ENCODE results near the gene DRC1. TPM values are rescaled to one million over a fixed set of nuclear protein-coding genes. Genes with fewer than 3 reads are reported as not detected.

Gene DRC1
- total RNA-seq, 1 experiment from 2014 or later, result 0.18 TPM

- no peak for TF ChIP-seq REST (IDR thresholded peaks at IDR 0.05; ENCODE audit: insufficient read depth in 1 of 2, low read depth in 2 of 2, low read length in 1 of 2)
- TF ChIP-seq CTCF (IDR thresholded peaks at IDR 0.05), result no peak; the same call in 1 of the 2 replicates
- no peak for TF ChIP-seq POLR2AphosphoS5 (IDR thresholded peaks at IDR 0.05; ENCODE audit: low read depth, low read length)
- no peak for TF ChIP-seq SIN3A (IDR thresholded peaks at IDR 0.05; ENCODE audit: borderline replicate concordance, insufficient read depth, low read depth, low read length)
- no peak for TF ChIP-seq TCF7L2 (IDR thresholded peaks at IDR 0.05; ENCODE audit: low read depth, low read length)
- Histone ChIP-seq H3K36me3 (ENCODE audit: control insufficient read depth, insufficient read depth, low read length) (no peaks in the 10 kb centered on the region), H3K4me1 (ENCODE audit: control insufficient read depth, insufficient read depth, low read length) (peaks cover 4% of the 10 kb centered on the region; the same call in 1 of the 2 replicates), H3K4me3 (ENCODE audit: low read depth in 2 of 2, low read length in 2 of 2) (no peak overlapping the region), H3K9me3 (ENCODE audit: control insufficient read depth, insufficient read depth, low read depth, low read length) (no peaks in the 10 kb centered on the region), H3K27ac (ENCODE audit: low read length) (no peak overlapping the region), H3K27me3 (ENCODE audit: control insufficient read depth, insufficient read depth, low read length) (no peaks in the 10 kb centered on the region)
- DNase-seq (ENCODE audit: low read depth, low spot score) (no peak), ATAC-seq (no peak)
- in situ Hi-C loops (cut with HindIII; ENCODE audit: low pct_unique_long_range_greater_than_20kb, low sequenced_read_pairs), result no loop called here
- CTCF ChIA-PET, result interaction anchor here (0.7 kb wide), 2 partner anchors 115 to 511 kb away, joined by 3 read pairs; no protein-coding TSS in a partner anchor
- intact Hi-C loops (cut with micrococcal nuclease; ENCODE audit: unreplicated experiment), result loop anchor here (5.0 kb wide), 1 partner anchor 105 kb away; no protein-coding TSS in a partner anchor
- POLR2A ChIA-PET, result interaction anchor here (0.6 kb wide), 1 partner anchor 244 kb away, joined by 3 read pairs; no protein-coding TSS in a partner anchor
- no TSS peak for BruUV-seq (replicated peaks)
These were observed 70.3 kb downstream of the DRC1 start for GRCh38 chr2:26471766-26472706.

GRCh38 chr2:26472821-26473655 lies 71.3 kb downstream of the DRC1 start:
- intact Hi-C loops (cut with micrococcal nuclease; ENCODE audit: unreplicated experiment) (loop anchor here (5.0 kb wide), 1 partner anchor 104 kb away; no protein-coding TSS in a partner anchor), in situ Hi-C loops (cut with HindIII; ENCODE audit: low pct_unique_long_range_greater_than_20kb, low sequenced_read_pairs) (no loop called here)
- Histone ChIP-seq H3K4me3 (ENCODE audit: low read depth in 2 of 2, low read length in 2 of 2) (no peak overlapping the region), H3K27ac (ENCODE audit: low read length) (no peak overlapping the region), H3K27me3 (ENCODE audit: control insufficient read depth, insufficient read depth, low read length) (no peaks in the 10 kb centered on the region), H3K9me3 (ENCODE audit: control insufficient read depth, insufficient read depth, low read depth, low read length) (no peaks in the 10 kb centered on the region), H3K36me3 (ENCODE audit: control insufficient read depth, insufficient read depth, low read length) (no peaks in the 10 kb centered on the region), H3K4me1 (ENCODE audit: control insufficient read depth, insufficient read depth, low read length) (peaks cover 4% of the 10 kb centered on the region)
- ATAC-seq, result no peak
- no peak for DNase-seq (ENCODE audit: low read depth, low spot score)
- ChIA-PET POLR2A (interaction anchor here (0.6 kb wide), 1 partner anchor 245 kb away, joined by 3 read pairs; no protein-coding TSS in a partner anchor), CTCF (interaction anchor here (0.5 to 0.7 kb wide), 3 partner anchors 114 to 510 kb away, joined by 3 to 6 read pairs (median 3); no protein-coding TSS in a partner anchor)
- no TSS peak for BruUV-seq (replicated peaks)
- TF ChIP-seq REST (IDR thresholded peaks at IDR 0.05; ENCODE audit: insufficient read depth in 1 of 2, low read depth in 2 of 2, low read length in 1 of 2) (no peak), CTCF (IDR thresholded peaks at IDR 0.05) (no peak), POLR2AphosphoS5 (IDR thresholded peaks at IDR 0.05; ENCODE audit: low read depth, low read length) (no peak), TCF7L2 (IDR thresholded peaks at IDR 0.05; ENCODE audit: low read depth, low read length) (no peak), SIN3A (IDR thresholded peaks at IDR 0.05; ENCODE audit: borderline replicate concordance, insufficient read depth, low read depth, low read length) (no peak)
